Bronchial epithelial cell (primary cell): ENCODE measurements around the gene TREX2. TPM values are rescaled to one million over a fixed set of nuclear protein-coding genes. Genes with fewer than 3 reads are reported as not detected.
A peak's percentile ranks its signal among the peaks of the same experiment; 100 is the strongest.

ENCODE experiments used
- DNase-seq: peaks from one replicate; pipeline ENCODE4 v3.0.0-alpha.2; 2010; ENCODE audit warnings: low read depth
- FAIRE-seq: peaks from 2 replicates; lab custom pipeline; 2011; peaks lifted over from hg19 to GRCh38; lab: Jason Lieb, UNC
- H3K27me3 ChIP-seq: 2 replicates; pipeline ENCODE4 v1.5.1; 2011; ENCODE audit warnings: low read length; ENCODE audit not compliant: control insufficient read depth, insufficient read depth
- H3K36me3 ChIP-seq: 2 replicates; pipeline ENCODE4 v1.5.1; 2011; ENCODE audit warnings: low read length; ENCODE audit not compliant: control insufficient read depth, insufficient read depth
- H3K4me3 ChIP-seq: 2 replicates; pipeline ENCODE4 v1.5.1; 2011; ENCODE audit warnings: mild to moderate bottlenecking, low read depth, low read length, control low read depth
- total RNA-seq: library from RNA; depleted of rRNA; stranded (reverse); fragments of >200 nt; gene quantifications from 2 replicates; pipeline ENCODE4 v1.2.1, GENCODE V29; 2014
- TF ChIP-seq, protein P1 (sequence below): IDR thresholded peaks from 2 replicates; pipeline ENCODE4 v1.5.1; 2011; ENCODE audit warnings: mild to moderate bottlenecking, moderate library complexity, low read length, control low read depth, inconsistent platforms; ENCODE audit not compliant: insufficient read depth, severe bottlenecking

The TREX2 gene
- total RNA-seq, 1 donor from 2014 or later: 5.5 TPM

DNA sequence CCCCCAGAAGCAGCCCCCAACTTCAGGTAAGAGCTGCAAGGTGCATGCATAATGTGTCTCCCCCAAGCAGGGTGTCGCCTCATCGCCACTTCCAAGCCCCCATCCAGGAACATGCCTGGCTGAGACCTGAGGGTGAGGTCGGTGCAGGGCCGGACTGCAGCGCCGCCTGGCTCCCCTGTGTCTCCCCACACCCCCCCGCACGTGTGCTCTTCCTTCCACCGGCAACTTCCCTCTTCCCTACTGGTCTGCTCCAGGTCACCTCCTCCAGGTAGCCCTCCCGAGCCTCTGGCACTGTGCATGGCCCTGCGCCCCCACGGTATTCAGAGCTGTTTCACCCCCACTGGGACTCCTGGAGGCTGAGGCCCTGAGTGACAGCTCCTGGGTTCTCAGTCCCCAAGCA, 46.7 kb upstream of the TREX2 start:
- no peaks in the 10 kb centered on the region for H3K36me3 ChIP-seq
- H3K27me3 ChIP-seq: no peaks in the 10 kb centered on the region
- DNase-seq: no peak
- TF ChIP-seq, protein P1, sequence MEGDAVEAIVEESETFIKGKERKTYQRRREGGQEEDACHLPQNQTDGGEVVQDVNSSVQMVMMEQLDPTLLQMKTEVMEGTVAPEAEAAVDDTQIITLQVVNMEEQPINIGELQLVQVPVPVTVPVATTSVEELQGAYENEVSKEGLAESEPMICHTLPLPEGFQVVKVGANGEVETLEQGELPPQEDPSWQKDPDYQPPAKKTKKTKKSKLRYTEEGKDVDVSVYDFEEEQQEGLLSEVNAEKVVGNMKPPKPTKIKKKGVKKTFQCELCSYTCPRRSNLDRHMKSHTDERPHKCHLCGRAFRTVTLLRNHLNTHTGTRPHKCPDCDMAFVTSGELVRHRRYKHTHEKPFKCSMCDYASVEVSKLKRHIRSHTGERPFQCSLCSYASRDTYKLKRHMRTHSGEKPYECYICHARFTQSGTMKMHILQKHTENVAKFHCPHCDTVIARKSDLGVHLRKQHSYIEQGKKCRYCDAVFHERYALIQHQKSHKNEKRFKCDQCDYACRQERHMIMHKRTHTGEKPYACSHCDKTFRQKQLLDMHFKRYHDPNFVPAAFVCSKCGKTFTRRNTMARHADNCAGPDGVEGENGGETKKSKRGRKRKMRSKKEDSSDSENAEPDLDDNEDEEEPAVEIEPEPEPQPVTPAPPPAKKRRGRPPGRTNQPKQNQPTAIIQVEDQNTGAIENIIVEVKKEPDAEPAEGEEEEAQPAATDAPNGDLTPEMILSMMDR: no peak
- FAIRE-seq: no peak
- H3K4me3 ChIP-seq: no peak overlapping the region

DNA sequence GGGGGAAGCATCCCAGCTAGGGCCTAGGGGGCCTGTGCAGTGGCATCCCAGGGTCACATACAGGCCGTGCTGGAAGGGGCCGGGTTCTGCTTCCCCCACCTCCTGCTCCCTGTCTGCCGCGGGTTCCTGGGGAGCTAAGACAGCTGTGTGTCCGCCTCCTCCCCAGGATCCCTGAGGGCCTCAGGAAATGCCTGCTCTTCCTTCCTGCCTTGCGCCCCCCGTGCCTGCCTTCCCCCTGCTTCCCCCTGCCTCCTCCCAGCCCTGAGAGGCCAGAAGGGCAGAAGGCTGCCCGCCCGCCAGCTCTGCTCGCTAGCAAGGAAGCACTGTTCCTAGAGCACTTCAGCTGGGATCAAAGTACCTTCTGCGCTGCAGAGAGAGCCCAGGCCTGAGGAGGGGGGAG, 46.1 kb upstream of the TREX2 start:
- no peak for DNase-seq
- FAIRE-seq: no peak
- H3K27me3 ChIP-seq: no peaks in the 10 kb centered on the region
- TF ChIP-seq, protein P1: no peak
- H3K36me3 ChIP-seq: no peaks in the 10 kb centered on the region
- H3K4me3 ChIP-seq: no peak overlapping the region

DNA sequence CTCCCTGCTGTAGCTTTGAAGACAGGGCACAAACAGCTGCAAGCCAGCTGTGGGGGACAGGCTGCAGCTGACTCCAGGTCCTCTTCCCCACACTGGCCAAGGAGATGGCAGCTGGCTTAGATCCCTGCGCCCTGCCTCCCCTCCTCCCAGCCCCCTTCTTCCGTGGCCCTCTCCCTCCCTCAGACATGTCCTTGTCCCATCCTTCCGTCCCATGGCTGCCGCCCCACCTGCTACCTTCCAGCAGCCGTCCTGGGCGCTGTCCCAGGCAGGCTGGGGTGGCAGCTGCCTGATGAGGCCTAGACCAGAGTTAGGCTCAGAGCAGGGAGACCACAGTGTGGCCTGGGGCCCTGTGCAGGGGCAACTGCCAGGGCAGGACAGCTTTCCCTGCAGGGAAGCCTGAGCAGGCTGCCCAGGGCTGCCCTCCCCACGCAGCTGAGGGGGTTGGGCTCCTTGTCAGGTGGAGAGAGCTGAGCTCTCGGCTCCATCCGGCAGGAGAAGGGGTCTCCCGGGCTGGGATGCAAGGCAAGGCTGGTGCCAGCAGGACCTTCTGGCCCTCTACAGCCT, 45.6 kb upstream of the TREX2 start:
- no peak for FAIRE-seq
- no peak for DNase-seq
- no peak overlapping the region for H3K4me3 ChIP-seq
- H3K36me3 ChIP-seq: no peaks in the 10 kb centered on the region
- TF ChIP-seq, protein P1: no peak
- H3K27me3 ChIP-seq: no peaks in the 10 kb centered on the region

DNA sequence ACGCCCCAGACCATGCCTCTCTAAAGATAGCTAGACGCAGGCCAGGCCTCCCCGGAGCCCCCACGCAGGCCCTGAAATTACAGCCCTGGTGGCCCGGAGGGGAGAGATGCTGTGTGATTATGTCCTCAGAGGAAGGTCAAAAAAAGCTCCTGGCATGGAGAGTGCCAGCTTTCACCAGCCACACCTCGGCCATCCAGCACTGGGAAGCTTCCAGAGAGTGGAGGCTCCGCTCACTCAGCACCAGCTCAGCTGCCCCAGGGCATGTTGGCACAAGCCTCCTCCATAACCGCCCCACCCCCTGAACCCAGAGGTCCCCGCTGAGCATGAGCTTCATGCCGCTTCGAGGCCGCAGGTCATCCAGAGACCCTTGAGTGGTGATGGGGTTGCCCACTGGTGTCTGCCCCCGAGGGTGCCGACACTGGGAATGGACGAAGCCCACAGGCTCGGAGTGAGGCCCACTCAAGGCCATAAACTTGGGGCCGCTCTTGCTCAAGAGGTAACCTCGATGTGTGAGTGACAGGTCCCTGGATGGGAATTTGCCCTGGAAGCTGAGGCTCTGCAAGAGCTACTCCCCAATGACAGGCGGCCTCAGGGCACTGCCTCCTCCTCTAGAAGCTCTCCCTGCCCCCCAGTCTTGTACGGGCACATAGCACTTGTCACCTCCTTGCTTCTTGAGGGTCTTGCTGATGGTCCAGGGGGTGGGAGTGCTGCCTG, 44.5 kb upstream of the TREX2 start:
- Histone ChIP-seq H3K27me3 (no peaks in the 10 kb centered on the region), H3K36me3 (no peaks in the 10 kb centered on the region), H3K4me3 (no peak overlapping the region)
- TF ChIP-seq, protein P1: no peak
- FAIRE-seq: no peak
- DNase-seq: peak; percentile 15

DNA sequence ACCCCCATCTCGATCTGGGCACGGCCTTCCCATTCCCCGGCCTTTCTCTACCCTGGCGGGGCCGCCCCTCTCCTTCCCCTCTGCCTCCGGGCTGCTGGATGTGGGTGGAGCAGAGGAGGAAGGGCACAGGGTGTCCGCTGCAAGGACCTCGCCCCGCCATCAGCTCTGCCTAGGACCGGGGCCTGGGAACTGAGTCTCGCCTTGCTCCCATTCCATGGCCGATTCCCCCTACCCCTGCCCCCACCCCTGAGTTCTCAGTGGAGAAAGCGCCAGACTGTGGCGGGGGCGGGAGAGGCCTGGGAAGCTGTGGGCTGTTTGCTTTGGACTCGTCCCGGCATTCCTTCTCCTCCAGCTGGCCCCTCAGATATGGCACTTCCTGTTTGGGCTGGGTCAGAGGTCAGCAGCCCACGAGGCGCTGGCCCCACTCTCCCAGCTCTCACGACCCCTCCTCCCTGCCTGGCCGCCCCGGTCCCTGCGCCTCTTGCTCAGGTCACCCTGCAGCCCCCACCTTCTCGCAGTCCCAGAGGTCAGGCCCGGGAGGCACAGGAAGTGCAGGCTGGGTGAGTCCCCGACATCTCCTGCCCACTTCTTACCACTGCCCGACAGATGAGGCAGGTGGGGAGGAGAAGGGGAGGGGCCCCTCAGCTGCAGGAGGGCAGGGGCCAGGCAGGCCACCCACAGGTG, 42.5 kb upstream of the TREX2 start:
- no peak for DNase-seq
- Histone ChIP-seq H3K4me3 (no peak overlapping the region), H3K27me3 (no peaks in the 10 kb centered on the region), H3K36me3 (no peaks in the 10 kb centered on the region)
- TF ChIP-seq, protein P1: no peak
- no peak for FAIRE-seq
